Measurements from ENCODE around the gene MT1X.

The MT1X gene

DNA sequence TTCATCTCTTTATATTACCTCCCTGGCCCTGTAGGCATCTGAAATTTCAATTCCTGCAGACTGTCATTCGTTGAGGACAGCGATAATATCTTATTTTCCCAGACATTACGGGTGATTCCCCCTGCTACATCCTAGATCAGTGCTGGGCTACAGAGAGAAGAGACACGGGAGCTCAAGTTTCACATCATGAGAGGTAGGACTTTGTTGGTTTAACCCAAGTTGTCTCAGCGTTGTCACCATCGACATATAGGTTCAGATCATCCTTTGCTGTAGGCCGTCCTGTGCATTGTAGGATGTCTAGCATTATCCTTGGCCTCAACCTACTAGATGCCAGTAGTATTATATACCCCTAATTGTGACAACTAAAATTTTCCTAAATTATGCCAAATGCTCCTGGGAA, 19.3 kb downstream of the MT1X start:
- TF ChIP-seq, protein P1, sequence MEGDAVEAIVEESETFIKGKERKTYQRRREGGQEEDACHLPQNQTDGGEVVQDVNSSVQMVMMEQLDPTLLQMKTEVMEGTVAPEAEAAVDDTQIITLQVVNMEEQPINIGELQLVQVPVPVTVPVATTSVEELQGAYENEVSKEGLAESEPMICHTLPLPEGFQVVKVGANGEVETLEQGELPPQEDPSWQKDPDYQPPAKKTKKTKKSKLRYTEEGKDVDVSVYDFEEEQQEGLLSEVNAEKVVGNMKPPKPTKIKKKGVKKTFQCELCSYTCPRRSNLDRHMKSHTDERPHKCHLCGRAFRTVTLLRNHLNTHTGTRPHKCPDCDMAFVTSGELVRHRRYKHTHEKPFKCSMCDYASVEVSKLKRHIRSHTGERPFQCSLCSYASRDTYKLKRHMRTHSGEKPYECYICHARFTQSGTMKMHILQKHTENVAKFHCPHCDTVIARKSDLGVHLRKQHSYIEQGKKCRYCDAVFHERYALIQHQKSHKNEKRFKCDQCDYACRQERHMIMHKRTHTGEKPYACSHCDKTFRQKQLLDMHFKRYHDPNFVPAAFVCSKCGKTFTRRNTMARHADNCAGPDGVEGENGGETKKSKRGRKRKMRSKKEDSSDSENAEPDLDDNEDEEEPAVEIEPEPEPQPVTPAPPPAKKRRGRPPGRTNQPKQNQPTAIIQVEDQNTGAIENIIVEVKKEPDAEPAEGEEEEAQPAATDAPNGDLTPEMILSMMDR (IDR thresholded peaks at IDR 0.05), result no peak

DNA sequence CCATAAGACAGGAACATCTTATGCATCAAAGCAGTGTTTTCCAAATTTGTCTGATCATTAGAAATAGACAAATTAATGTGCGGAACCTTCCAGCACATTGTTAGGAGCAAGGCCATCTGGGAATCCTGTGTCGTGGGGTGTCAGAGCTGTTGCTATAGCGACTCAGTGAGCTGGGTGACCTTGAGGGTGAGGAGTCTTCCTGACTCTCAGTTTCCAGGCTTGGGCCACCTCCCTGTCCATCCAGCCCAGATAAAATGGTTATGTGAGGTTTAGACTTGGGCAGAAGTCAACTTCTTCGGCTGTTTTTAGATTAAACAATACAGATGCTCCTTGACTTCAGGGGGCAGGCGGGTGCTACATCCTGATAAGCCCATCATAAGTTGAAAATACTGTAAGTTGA, 20.6 kb downstream of the MT1X start:
- TF ChIP-seq, protein P1 (IDR thresholded peaks at IDR 0.05), result no peak

DNA sequence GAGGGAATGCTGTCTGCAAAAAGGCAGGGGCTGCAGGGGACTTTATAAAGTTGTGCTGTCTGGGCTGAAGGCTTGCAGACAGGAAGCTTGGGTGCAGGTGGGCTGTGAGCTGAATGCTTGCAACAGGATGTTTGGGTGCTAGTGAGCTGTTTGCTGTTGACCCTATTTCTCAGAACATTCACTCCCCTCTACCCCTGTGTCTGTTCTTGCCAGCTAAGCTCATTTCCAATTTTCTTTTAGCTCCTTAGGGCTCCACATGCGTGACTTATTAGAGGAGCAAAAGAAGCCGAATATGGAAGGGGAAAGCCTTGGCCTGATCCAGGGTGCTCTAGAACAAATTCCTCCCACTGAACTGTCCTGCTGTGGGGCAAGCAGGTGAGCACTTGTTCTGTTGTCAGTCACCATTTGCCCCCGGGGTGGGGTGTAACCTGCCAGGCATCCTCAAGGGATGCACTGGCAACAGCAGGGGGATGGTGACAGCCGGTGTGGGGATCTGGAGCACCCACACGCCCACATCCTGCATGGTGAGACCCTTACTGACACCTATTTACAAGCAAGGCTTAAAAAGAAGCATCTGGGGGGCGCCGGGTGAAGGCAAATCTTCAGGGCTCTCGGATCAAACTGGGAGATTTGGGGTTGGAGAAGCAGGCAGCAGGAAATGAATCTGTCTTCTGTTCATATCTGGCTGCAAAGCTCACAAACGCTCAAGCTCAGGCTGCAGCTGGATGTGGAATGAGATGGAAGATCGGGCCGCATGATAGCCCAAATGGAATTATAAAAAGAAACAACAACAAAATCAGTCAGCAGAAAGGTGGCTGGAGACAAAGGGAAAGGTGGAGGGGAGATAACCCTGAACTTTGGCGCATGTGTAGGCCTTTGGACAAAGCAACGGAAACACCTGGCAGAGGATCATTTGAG, 26.5 kb downstream of the MT1X start:
- TF ChIP-seq, protein P1 (IDR thresholded peaks at IDR 0.05), result no peak

DNA sequence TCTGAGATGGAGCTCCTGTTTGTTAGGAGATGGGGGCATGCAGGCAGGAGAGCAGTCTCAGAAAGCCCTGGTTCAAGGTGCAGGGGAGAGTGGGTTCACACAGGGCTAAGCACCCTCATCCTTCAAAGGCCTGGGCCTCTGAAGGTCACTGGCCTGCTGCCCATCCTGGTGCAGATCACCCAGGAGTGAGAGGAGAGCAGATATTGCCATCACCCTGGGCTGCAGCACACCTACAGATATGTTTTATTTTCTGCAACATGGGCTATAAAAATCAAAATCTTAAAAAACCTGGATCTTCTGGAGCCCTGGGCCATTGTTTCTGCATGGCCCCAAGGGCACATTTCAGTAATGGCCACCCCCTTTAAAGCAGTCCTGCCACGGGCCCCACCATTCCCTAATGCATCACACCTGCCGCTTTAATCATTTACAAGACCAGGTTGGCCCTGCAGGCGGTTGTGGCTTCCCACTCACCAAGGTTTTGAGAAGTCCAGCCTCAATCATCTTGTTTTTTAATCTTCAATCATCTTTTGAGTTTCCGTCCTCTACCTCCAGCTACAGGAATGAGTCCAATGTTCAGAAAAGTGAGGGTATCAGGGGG, 27.3 kb downstream of the MT1X start:
- TF ChIP-seq, protein P1 (IDR thresholded peaks at IDR 0.05), result no peak

DNA sequence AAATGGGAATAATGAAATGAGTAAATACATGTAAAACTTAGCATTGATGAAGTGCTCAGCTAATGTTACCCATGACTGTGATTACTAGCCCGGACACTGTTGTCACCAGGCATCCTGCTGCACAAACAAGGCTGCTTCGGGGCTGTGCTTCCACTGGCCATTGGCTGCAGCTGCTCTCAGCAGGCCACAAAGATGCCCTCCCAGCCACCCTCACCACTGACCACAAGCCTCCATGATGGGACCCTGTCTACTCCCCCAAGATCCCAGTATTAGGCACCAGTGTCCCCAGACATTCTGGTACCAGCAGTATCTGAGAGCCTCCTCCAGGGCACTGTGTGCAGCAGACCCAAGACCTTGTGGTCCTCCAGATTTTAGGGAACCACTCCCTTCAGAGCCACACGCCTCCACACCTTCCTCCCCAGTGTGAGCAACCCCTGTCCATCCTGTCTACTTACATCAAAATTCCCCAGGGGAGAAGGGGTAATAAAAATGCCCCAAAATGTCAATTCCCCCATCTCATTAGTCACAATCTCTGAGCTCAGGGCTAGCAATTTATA, 28.0 kb downstream of the MT1X start:
- TF ChIP-seq, protein P1 (IDR thresholded peaks at IDR 0.05), result no peak

DNA sequence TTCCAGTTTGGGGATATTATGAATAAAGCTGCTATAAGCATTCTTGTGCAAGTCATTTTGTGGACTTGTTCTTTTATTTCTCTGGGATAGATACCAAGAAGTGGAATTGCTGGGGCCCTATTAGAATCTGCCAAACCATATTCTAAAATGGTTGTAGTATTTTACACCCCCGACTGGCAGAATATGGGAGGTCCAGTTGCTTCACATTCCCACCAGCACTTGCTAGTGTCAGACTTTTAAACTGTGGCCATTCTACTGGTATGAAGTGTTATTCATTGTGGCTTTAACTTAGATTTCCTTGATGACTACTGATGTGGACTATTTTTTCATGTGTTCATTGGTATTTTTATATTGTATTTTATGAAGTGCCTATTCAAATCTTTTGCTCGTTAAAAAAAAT, 29.6 kb downstream of the MT1X start:
- TF ChIP-seq, protein P1 (IDR thresholded peaks at IDR 0.05), result no peak

DNA sequence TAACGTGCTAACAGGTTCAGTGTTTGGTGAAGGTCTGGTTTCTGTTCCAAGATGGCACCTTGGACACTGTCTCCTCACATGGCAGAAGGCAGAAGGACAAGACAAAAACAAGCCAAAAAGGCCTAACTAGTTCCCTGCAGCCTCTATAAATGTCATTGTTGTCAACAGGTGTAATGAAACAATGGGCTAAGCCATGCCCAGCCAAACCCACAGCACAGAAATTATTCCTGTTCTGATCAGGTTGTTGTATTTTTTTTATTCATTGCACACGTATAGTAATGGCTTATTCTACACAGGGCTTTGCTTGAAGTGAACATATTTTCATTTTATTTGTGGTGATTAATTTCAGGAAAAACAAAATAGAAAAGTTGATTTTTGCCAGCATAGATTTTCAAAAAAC, 31.5 kb downstream of the MT1X start:
- TF ChIP-seq, protein P1 (IDR thresholded peaks at IDR 0.05), result no peak

Data from LNCAP (cell line).